AG09319 (cell line): Measurements from ENCODE around the gene SRPK3.
"Not testable (repeated sequence)": the region's sequence is repeated elsewhere in the genome, so short reads cannot be mapped to it uniquely, and the experiment has no call there.

Source experiments
- DNase-seq: peaks from one replicate; pipeline ENCODE4 v3.0.0-alpha.2; 2010; ENCODE audit warnings: low read depth; ENCODE audit errors: extremely low read depth
- TF ChIP-seq, protein P1 (sequence below): IDR thresholded peaks from 2 replicates; pipeline ENCODE4 v1.5.1; 2011; ENCODE audit warnings: low read depth, mild to moderate bottlenecking, inconsistent platforms, low read length, moderate library complexity

The SRPK3 gene

DNA sequence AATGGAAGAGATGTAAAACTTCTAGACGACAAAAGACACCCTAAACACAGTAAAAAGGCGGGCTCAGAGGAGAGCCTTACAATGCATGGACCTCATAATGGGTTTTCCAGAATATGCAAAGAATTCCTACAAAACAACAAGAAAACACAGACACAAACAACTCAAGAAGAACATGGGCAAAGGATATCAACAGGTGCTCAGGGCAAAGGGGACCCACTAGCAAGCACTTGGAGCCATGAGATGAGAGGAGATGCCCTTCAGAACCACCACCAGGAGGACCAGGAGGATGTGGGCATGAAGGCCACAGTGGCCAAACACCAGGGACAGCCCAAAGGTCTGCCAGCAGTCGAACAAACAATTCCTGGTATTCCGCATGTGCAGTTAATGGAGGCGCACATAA lies 32.3 kb downstream of the SRPK3 start:
- no peak for DNase-seq
- TF ChIP-seq, protein P1, sequence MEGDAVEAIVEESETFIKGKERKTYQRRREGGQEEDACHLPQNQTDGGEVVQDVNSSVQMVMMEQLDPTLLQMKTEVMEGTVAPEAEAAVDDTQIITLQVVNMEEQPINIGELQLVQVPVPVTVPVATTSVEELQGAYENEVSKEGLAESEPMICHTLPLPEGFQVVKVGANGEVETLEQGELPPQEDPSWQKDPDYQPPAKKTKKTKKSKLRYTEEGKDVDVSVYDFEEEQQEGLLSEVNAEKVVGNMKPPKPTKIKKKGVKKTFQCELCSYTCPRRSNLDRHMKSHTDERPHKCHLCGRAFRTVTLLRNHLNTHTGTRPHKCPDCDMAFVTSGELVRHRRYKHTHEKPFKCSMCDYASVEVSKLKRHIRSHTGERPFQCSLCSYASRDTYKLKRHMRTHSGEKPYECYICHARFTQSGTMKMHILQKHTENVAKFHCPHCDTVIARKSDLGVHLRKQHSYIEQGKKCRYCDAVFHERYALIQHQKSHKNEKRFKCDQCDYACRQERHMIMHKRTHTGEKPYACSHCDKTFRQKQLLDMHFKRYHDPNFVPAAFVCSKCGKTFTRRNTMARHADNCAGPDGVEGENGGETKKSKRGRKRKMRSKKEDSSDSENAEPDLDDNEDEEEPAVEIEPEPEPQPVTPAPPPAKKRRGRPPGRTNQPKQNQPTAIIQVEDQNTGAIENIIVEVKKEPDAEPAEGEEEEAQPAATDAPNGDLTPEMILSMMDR: no peak

DNA sequence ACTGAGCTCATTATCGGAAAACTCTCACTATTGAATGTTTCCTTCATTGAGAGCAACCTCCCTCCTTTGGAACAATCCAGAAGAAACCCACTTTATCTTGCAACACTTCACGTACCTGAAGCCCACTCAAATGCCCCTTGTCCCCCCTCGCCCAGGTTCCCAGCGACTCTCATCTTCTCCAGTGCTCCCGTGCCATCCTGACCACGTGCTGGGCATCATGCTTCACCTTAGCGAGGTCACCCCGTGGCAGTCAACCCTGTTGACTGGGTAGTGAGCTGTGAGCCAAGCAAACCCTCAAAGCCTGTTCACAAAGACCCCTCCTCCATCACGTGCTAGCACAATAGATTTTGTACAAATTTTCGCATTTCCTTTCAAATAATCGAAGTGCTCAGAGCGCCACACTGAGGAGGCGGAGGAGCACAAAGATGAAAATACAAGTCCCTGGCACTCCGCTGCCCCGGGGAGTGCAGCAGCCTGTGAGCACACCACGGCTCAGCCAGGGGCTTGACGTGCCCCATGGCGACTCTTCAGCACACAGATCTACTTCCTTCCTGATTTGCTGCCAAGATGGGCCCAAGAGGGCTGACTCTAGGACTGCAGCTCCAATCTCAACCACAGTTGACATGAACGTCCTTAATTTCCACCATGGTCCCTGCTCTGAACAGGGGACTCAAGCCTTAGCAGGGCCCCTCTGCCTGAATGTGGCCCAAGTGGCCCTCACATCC lies 33.9 kb downstream of the SRPK3 start:
- no peak for DNase-seq

DNA sequence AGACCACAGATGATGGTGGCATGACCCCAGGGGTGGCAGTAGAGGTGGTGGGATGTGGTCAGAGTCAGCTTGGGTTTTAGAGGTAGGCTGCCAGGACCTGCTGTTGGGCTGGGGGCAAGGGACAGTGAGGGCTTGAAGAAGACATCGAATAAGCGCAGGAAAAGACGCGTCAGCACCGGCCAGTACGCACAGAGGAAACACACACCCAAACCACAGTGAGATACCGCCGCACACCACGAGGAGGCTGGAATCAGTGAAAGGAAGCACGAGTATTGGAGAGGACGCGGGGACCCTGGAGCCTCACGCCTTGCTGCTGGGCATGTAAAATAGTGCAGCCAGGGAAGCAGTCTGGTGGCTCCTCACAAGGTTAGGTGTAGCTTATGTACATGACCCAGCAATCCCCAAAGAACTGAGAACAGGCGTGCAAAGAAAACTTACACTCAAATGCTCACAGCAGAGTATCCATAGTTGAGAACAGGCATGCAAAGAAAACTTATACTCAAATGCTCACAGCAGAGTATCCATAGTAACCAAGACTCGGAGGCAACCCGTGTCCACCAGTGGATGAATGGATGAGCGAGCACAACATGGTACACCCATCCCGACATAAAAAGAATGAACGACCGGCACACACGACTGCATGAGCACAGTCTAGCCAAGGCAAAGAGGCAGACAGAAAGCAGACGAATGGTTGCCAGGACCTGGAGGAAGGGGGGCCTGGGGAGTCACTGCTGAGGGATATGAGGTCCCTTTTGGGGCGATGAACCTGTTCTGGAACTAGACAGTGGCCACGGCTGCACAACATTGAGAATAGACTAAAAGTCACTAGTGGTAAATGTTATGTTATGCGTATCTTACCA lies 36.2 kb downstream of the SRPK3 start:
- TF ChIP-seq, protein P1: no peak
- DNase-seq: no peak

More for the DNA sequence above, 33.9 kb downstream of the SRPK3 start:
- TF ChIP-seq, protein P1: no peak

DNA sequence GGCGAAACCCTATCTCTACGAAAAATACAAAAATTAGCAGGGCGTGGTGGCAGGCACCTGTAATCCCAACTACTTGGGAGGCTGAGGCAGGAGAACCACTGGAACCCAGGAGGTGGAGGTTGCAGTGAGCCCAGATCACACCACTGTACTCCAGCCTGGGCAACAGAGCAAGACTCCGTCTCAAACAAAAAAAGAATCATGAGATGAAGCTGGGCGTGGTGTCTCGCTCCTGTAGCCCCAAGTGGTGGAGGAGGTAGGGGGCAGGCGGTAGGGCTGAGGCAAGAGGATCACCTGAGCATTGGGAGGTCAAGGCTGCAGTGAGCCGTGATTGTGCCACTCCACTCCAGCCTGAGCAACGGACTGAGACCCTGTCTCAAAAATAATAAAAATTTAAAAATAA lies 37.2 kb downstream of the SRPK3 start:
- DNase-seq: not testable (repeated sequence)

DNA sequence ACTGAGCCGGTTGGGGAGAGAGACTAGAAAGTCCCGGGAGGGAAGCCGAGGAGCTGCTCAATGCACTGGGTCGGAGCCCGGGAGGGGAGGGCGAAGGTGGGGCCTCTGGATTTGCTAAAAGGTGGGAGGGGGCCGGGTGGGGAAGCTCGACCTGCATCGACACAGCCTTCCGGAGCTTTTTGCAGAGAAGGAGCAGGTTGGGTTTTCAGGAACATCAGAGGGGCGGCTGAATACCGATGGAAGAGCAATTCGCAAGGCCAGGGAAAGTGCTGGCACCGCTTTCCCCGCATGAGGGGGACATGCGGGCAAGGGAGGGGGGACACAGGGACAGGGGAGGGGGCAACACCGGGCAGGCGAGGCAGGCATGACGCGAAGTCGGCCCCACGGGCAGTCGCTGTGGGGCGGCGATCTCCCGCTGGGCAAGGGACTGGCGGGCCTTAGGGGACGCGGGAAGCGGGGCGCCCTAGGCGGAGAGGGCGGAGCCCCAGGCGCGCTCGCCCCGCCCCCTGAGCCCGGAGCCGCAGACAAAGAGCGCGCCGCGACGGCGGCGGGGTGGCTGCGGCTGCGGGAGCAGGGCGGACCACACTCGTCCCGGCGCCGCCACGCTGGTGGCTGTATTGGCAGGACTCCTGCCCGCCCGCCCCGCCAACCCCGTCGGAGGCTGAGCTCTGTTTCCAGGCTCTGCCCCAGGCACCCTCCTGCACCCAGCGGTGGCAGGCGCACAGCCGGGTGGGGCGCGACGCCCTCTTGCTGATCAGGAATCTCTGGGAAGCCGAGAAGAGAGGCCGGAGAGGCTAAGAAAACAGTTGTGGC lies 37.9 kb downstream of the SRPK3 start:
- DNase-seq: no peak

DNA sequence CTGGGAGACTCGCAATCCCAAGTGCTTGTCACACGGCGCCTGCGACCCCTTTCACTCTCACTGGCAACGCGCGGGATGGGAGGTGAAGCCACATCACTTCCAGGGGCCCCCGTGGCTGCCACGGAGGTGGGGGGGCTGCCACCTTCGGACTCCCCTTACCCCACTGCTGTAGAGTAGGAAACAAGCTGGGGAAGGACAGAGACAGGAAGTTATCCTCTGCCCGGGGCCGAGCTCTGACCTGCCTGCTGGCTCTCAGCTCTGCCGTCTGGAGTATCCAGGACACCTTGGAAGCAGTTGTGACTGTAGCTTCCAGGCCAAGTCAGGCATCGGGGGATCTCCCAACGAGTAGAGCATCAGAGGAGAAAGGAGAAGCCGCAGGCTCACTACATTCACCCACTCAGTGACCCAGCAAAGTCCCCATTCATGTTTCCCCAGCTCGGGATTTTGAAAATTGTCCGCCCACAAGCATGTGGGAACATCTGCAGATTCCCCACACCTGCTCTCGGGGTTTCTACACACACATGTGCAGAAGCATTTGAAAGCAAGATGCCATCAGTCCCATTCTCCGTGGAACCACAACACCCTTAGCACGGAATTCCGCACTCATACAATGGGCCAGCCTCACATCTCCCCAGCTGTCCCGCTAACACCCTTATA lies 38.7 kb downstream of the SRPK3 start:
- no peak for DNase-seq
- TF ChIP-seq, protein P1: no peak

More for the DNA sequence above, 37.9 kb downstream of the SRPK3 start:
- TF ChIP-seq, protein P1: no peak

DNA sequence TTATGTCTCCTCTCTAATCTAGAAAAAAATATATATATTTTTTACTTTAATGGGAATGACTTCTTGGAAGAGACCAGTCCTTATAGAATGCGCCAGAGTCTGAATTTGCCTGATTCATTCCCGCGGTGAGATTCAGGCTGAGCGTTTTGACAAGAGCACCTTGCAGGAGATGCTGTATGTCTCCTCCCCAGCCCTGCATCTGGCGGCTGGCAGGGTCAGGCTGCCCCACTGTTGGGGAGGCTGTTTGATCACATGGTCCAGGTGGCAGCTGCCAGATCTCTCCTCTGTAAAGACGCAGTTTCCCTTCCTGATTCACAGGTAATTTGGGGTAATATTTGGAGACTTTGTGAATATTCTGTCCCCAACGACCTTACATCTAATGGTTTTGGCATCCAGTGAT lies 39.8 kb downstream of the SRPK3 start:
- no peak for DNase-seq
- TF ChIP-seq, protein P1: no peak
